GM06990 (cell line): ENCODE results near the gene RGSL1.
A peak's percentile ranks its signal among the peaks of the same experiment; 100 is the strongest.

Experiments used
- DNase-seq: peaks from one replicate; pipeline ENCODE4 v3.0.0-alpha.2; 2011; ENCODE audit not compliant: insufficient read length; ENCODE audit errors: extremely low read depth
- H3K27me3 ChIP-seq: replicated peaks from 2 replicates; pipeline ENCODE4 v1.6.0; 2011; ENCODE audit warnings: low read length; ENCODE audit not compliant: control insufficient read depth, insufficient read depth
- H3K36me3 ChIP-seq: 2 replicates; pipeline ENCODE4 v1.5.1; 2011; ENCODE audit warnings: low read length; ENCODE audit not compliant: control insufficient read depth, insufficient read depth
- H3K4me3 ChIP-seq: replicated peaks from 2 replicates; pipeline ENCODE4 v1.5.1; 2011; ENCODE audit warnings: low read depth, mild to moderate bottlenecking, control low read depth, low read length
- TF ChIP-seq, protein P1 (sequence below): IDR thresholded peaks from 2 replicates; pipeline ENCODE4 v1.5.1; 2011; ENCODE audit warnings: low read length, control low read depth, mild to moderate bottlenecking, inconsistent platforms; ENCODE audit not compliant: insufficient read depth, poor library complexity, severe bottlenecking

RGSL1 gene

DNA sequence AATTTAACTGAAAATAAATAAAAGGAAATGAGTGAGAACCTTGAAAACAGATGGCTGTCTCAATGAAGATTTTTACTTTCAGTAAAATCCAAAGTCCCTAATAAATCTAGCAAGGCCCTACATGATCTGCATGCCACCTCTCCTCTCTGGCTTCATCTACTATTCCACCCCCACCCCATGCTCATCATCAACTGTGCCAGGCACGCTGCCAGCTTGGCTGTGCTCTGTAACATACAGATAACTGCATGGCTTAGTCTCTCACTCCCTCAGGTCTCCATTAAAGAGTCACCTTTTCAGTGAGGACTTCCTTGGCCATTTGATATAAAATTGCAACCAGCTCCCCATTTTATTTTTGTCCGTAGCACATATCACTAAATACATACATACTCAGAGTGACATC lies 26.7 kb downstream of the RGSL1 start:
- no peak overlapping the region for H3K4me3 ChIP-seq
- TF ChIP-seq, protein P1, sequence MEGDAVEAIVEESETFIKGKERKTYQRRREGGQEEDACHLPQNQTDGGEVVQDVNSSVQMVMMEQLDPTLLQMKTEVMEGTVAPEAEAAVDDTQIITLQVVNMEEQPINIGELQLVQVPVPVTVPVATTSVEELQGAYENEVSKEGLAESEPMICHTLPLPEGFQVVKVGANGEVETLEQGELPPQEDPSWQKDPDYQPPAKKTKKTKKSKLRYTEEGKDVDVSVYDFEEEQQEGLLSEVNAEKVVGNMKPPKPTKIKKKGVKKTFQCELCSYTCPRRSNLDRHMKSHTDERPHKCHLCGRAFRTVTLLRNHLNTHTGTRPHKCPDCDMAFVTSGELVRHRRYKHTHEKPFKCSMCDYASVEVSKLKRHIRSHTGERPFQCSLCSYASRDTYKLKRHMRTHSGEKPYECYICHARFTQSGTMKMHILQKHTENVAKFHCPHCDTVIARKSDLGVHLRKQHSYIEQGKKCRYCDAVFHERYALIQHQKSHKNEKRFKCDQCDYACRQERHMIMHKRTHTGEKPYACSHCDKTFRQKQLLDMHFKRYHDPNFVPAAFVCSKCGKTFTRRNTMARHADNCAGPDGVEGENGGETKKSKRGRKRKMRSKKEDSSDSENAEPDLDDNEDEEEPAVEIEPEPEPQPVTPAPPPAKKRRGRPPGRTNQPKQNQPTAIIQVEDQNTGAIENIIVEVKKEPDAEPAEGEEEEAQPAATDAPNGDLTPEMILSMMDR, result no peak
- no peaks in the 10 kb centered on the region for H3K36me3 ChIP-seq
- H3K27me3 ChIP-seq, result no peaks in the 10 kb centered on the region
- no peak for DNase-seq

DNA sequence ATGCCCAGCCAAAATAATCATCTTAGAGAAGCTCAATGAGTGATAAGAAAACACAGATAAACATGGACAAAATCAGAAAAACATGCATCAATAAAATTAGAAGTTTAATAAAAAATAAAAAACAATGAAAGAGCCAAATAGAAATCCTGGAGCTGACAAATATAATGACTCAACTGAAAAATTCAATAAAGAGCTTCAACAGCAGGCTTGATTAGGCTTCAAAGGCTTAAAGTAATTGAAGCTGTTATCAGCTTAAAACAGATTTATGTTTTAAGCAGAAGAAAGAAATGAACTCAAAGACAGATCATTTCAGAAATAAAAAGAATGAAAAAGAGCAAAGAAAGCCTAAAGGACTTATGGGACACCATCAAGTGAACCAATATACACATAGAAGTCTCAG lies 28.3 kb downstream of the RGSL1 start:
- H3K4me3 ChIP-seq, result no peak overlapping the region
- H3K27me3 ChIP-seq, result no peaks in the 10 kb centered on the region
- TF ChIP-seq, protein P1, result no peak
- H3K36me3 ChIP-seq, result no peaks in the 10 kb centered on the region
- no peak for DNase-seq

- TF ChIP-seq, protein P1, result no peak
- no peaks in the 10 kb centered on the region for H3K36me3 ChIP-seq
- no peak overlapping the region for H3K4me3 ChIP-seq
- no peak for DNase-seq
- no peaks in the 10 kb centered on the region for H3K27me3 ChIP-seq
Observed at GRCh38 chr1:182484067-182484466, 34.1 kb downstream of the RGSL1 start.

DNA sequence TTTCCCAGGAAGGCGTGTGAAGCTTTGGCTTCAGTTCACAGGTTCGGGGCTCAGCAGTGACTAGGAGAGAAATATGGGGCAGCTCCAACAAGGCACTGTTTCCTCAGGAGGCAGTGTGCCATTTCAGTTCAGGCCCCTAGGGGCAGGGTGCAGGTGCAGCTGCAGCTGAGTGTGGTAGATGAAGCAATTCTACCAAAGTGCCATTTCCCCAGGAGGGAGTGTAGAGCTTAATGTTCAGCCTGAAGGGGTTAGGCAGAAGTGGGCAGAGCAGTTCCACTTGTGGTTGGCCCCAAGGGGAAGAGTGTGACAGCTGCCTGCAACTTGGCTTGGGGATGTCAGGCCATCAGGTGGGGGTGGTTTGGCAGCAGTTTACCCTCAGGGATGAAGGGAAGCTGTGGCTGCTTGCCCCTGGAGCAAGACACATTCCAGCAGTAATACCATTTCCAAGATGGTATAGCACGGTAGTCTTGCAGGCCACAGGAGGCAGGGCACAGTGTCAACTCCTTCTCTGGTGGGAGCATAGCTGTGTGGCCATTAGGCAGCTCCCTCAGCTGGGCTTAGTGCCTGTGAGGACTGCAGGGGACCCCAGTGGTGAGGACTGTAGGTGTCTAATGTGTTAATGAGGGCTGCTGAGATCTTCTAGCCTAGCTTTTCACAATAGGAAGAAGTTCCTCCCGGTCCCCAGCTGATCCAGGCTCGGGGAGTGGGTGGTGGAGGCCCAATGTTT lies 34.7 kb downstream of the RGSL1 start:
- H3K27me3 ChIP-seq, result no peaks in the 10 kb centered on the region
- H3K36me3 ChIP-seq, result no peaks in the 10 kb centered on the region
- no peak overlapping the region for H3K4me3 ChIP-seq
- peak; percentile 22 for DNase-seq
- TF ChIP-seq, protein P1, result peak; percentile 70

GRCh38 chr1:182485861-182486260 lies 35.9 kb downstream of the RGSL1 start:
- TF ChIP-seq, protein P1, result no peak
- no peak for DNase-seq
- Histone ChIP-seq H3K36me3 (no peaks in the 10 kb centered on the region), H3K27me3 (no peaks in the 10 kb centered on the region), H3K4me3 (no peak overlapping the region)

DNA sequence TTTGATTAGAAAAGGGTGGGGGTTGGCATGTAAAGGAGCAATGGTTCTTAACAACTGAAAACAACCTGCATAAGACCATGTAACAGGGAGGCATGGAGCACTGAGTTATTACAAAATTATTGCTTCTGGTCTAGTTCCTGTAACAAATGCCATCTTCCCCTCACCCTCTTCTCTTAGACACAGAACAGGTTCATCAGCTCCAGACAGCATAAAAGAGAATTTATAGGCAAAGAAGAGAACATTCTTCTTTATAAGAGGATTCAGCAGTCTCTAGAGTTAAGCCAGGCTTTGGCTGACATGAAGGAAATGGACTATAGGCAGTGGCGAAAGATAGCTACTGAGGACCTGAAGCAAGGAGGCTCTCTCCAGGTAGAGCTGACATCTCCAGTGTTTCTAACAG lies 38.9 kb downstream of the RGSL1 start:
- DNase-seq, result no peak
- Histone ChIP-seq H3K27me3 (no peaks in the 10 kb centered on the region), H3K36me3 (no peaks in the 10 kb centered on the region), H3K4me3 (no peak overlapping the region)
- TF ChIP-seq, protein P1, result no peak
